ENCODE data around the gene GALNT14.

DNA sequence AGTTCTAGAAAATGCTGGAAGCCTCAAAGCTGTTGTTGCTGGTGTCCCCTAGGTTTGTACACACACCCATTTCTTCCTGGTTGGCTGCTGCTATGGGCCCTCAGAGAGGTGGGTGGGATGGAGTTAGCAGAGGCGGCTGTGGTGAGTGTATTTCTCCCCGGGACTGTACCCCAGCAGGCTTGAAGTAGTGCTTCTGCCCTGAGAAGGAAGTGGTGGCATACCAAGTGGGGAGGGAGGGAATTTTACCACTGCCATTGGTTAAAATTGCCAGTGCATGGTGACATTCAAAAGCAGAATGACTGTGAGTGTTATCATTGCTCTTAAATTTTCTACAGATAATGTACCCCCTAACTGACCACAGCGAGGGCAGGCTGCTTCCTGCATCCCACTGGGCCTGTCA is 205.4 kb downstream of the GALNT14 start:
- TF ChIP-seq GATA2 (IDR thresholded peaks at IDR 0.05; ENCODE audit: low read depth, low read length) = no peak
- no peak for TF ChIP-seq GATA3 (IDR thresholded peaks at IDR 0.05; ENCODE audit: low read depth, low read length)
